Activated CD4-positive, alpha-beta T cell treated with anti-CD3 and anti-CD28 coated beads, Interleukin-10, Interleukin-2, amounts not matched to agents 100 ng/mL and 50 ng/mL, durations not matched to agents 16 hours and 8 hours (primary cell): ENCODE measurements around the gene DYNC1LI2.

ENCODE experiments used
- DNase-seq: peaks from one replicate; pipeline ENCODE4 v3.0.0-alpha.2; 2020

DYNC1LI2 gene

DNA sequence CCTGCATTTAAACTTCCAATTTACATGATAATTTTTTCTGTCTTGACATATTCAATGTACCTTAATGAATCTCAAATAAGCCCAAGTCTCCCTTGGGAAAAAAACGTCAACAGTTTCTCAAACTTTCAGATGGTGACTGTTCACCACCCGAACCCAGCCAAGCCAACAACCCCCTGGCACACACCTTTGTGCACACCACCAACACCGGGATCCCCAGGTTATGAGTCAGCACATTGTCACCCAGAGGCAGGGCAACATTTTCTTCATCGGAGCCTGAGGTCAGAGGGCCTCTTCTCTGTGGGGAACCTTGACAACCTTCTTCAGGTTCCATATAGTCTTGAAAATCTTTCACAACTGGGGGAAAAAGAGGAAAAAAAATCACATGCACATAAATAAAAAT lies 15.5 kb downstream of the DYNC1LI2 start:
- DNase-seq = no peak

DNA sequence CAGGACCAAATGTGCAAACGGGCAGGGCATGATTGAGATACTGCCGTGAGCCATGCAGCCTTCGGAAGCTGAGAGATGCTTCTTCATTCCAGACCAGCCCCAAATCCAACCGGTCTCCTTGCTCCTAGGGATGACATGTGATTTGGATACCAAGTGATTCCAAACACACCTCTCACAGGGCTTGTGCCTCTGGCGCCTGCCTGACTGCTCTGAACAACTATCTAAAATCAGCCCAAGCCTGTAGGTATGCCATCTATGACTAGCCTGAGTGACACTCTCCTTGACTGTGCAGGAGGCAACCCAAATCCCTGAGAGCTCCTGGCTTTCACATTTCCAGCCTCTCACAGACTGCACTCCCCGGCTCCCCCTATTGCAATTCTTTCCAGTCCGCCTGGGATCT lies 20.3 kb downstream of the DYNC1LI2 start:
- no peak for DNase-seq

DNA sequence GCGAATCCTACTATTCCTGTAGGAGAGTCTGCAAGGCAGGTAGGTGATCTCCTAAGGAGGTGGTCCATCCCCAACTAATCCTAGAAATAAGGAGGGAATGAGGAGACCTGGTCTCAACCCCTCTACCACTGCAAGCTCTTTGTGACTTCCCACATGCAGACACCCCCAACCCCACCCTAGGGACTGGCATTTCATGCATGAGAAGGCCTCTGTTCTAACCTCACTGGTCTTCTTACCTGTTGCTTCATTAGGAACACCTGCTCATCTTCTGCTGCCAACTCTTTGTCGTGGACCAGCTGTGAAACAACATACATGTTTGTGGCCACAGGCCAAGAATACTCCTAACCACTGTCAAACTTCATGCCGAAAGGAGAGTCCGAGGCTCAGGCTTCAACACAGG lies 22.6 kb downstream of the DYNC1LI2 start:
- no peak for DNase-seq

DNA sequence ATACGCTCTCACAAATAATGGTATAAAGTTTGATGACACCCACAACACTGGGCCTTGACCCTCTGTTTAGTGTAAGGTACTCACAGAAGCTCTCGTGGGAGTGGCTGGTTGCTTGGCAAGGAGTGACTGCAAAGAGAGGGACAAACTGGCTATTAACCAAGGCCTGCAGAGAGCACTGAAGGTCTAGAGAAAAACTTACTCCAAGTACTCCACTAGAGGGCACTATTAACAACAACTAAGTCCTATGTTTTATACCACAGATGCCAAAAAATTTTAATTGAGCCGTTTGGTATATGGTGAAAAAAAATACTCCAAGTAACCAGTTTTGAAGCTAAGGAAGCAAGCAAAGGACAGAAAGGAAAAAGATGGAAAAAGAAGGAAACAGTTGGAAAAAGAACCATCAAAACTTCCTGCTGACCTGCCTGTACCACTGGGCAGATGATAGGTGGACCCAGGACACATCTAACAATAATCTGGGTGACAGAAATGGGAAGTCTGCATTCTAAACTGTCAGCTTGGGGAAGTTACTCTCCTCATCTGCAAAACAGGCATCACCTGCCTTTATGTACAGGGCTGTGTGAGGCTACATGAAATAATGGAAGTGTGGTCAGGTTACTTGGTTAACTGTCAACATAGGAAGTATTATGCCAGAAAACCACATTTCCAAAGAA lies 23.2 kb downstream of the DYNC1LI2 start:
- DNase-seq = peak; percentile 57

DNA sequence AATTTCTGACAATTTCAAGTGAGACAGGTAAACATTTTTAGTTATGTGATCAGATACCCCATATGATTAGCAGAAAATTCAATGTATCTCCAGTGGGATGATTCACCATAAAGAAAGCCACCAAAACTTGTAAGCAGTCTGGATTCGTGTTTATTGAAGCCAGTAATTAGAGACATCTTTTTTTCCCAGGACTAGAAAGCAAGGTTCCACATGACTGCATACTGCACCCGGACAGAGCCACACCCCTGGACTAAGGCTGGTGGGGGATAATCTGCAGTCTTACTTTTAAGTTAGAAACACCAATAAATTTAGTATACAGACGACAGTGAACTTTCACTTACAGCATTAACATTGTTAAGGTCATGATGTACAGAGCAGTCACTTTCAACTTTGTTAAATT lies 30.6 kb downstream of the DYNC1LI2 start:
- no peak for DNase-seq

DNA sequence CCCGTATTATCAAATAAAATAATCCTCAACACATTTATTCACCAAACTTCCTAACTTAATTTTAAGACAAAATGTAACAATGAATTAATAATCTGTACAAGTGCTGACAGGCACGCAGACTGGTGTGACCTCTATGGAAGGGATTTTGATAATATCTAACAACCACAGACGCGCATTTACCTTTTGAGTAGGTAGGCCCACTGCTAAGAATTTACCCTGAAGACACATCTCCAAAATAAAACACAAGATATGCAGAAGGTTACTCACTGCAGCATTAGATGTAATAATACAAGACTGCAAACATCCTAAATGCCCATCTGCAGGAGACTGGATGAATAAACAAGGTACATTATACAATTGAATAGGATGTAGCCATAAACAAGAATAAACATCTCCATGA lies 32.2 kb downstream of the DYNC1LI2 start:
- no peak for DNase-seq

DNA sequence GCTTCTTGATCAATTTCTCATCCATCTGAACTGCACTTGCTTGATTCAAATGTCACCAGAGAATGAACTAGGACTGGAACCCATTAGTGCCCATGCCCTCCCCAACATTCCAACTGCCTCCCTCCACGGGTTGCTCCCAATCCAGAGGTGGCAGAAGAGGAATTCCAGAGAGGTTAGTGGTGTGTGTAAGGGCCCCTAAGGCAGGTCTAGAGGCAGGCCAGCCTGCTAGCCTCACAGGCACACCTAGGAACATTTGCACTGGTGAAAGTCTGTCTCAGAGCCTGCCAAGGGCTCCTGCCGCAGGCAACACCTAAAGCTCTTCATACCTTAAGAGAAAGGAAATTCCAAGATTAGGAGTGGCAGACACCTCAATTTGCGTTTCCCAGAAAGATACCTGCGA lies 33.6 kb downstream of the DYNC1LI2 start:
- no peak for DNase-seq

DNA sequence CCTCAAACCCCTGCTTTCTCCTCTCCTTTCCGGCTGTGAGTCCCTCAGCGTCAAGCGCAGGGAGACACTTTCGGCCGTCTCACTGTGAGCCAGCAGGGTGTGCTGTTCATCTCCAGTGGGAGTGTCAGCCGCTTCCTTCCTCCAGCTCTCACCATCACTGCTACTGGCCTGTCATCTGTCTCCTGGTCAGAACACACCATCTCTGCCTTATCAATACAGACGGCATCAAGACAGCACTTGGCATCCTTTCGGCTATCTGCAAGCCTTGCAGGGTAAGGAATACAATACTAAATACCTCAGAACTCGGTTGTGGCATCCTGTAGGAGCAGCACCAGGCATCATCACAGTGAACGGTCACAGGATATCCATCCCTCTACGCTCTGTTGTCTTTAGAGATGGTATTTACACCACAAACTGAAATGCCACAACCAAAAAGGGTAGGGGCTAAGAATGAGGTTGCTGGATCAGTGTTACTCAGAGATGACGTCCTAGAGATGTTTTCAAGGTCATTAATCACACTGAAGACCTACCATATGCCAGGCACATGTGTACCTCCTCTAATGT lies 34.2 kb downstream of the DYNC1LI2 start:
- DNase-seq = peak; percentile 39

DNA sequence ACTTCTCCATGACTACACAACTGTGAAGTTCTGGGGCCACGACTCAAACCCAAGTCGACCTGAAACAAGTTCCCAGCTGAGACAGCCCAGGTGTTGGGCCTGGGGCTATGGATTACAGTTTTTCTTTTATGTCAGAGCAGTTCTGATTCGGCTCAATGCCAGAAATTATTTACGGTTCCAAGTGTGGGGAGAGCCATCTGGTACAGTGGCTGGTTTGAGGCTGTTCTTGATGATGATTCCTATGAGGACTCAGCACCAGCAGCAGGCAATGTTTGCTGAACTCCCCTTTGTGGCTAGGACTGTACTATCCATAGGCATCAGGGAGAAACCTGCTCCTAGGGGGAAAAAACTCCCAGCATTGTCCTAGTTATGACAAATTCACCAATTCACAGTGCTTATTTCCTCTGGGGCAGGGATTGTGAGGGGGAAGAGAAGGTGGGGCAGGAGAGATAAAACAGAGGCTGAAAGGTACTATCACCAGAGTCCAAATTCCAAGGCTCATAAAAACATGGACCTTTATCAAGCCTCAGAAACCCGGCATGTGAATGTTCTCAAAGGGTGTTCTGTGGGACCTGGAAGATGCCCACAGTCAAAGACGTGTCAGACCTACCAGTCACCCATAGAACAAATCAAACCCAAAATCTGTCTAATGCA lies 36.6 kb downstream of the DYNC1LI2 start:
- DNase-seq = no peak

DNA sequence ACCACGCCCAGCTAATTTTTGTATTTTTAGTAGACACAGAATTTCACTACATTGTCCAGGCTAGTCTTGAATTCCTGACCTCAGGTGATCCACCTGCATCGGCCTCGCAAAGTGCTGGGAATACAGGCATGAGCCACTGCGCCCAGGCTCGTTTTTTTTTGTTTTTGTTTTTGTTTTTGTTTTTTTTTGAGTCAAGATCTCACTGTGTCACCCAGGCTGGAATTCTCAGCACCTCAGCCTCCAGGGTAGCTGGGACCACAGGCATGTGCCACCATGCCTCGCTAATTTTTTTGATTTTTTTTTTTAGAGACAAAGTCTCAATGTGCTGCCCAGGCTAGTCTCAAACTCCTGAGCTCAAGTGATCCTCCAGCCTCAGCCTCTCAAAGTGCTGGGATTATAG lies 37.3 kb downstream of the DYNC1LI2 start:
- DNase-seq = no peak

DNA sequence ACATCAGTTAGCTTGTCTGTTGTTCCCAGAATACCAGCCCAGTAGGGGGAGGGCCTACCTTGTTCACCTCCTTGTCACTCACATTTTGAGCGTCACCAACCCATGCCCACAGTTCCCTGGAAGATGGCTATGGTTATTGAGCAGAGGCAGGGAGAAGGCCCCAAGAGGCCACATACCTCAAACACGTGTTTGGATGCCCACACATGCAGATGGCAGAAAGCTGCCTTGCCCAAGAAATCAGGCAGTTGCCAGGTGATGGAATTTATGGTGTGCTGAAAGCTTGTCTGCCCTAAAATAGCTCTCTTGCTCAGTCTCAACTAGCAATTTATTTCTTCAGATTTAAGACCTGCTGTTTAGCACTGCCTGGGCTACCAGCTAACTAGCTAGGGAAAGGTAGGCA lies 38.3 kb downstream of the DYNC1LI2 start:
- no peak for DNase-seq

DNA sequence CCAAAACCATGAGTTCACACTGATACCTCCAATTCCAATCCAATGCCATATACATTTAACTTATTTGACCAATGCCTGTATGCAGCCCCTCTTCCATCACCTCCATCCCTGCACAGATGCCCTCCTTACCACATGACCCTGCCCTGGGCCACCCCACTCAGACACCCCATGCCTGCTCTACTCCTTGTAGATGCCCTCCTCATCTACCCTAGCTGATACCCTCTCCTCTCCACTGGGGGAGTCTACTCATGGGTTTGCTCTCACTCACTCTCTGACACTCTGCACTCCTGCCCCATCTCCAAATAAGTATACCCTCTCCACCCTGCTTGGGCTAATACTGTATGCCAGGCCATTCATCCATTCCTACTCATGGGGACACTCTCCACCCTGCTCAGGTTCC lies 38.9 kb downstream of the DYNC1LI2 start:
- no peak for DNase-seq

DNA sequence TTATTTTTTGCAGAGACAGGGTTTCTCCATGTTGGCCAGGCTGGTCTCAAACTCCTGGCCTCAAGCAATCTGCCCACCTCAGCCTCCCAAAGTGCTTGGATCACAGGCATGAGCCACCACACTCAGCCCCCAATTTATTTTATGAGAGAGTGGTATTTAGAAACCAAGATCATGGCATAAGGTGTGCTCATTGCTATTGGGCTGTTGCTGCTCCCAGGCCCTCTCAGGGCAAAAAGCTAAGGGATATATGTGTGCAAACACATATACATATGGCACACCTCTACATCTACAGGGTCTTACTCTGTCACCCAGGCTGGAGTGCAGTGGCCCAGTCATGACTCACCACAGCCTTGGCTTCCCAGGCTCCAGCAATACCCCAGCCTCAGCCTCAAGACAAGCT lies 39.8 kb downstream of the DYNC1LI2 start:
- no peak for DNase-seq

DNA sequence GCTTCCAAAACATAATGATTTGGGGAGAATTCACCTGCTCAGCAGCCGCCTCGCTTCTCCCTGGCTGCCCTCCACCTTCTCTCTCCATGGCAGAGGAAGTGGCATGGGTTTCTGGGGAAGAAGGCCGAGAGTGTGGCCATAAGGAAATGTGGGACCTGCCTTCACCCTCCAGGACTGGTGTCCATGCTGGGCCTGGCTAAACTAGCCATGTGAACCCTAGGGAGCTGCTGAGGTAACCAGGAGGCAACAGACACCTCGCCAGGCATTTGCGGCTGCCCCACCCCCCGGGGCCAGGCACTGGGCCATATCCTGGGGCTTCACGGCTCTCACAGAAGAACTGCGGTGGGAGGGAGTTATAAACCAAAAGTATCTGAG lies 44.9 kb downstream of the DYNC1LI2 start:
- DNase-seq = no peak

DNA sequence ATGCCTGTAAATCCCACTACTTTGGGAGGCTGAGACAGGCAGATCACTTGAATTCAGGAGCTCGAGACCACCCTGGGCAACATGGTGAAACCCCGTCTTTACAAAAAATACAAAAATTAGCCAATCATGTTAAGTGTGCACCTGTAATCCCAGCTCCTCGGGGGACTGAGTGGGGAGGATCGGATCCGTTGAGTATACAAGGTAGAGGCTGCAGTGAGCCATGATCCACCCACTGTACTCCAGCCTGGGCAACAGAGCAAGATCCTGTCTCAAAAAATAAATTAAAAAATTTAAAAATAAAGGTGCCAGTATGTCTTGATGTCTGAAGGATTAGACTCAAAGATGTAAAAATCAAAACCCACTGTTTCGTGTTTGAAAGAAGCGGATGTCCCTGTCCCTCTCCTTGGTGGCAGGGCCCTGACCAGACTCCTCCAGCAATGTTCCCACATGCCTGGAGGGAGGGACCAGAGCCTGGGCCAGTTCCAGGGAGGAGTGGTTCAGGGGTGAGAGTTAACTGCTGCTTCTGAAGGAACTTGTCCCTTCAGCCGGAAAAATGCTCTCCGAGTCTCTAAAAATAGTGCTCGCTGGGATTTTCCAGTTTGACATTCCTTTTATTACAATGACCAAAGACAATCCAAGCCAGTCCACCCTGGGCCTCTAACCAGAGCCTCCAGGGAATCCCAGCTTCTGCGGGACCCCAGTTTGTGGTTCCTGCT lies 45.5 kb downstream of the DYNC1LI2 start:
- DNase-seq = no peak

DNA sequence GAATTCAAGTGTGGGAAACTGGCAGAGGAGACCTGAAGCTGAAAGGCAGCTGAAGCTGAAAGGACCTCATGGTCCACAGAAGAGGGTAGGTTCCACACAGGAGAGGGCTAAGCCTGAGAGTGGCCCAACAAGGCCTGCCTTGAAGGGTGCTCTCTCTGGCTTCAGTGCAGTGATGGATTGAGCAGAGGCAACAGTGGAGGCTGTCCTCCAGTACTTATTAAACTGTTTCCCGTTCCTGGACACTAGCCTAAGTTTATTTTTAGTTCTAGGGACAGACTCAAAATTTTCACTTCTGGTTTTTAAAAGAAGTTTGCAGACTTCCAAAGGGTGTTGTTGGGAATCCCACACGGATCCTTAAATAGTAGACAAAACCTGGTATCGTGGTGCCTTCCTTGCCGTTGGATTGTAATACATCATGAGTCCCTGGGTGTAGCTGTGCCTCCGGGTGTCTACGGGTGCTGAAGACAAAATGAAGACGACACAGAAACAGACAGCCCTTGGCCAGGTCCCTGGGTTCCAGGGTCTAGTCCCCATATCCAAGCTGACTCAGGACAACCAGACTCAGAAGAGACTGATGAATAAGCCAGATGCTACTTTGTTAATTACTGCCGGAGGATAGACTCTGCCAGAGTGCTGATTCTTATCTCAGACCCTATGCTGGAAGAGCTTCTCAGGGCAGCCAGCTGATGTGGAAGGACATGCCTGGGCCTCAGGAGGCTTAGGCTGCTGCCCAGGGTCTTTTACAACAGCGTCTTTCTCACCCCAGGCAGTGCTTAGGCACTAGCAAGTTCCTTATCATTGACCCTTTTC lies 47.8 kb downstream of the DYNC1LI2 start:
- DNase-seq = no peak

DNA sequence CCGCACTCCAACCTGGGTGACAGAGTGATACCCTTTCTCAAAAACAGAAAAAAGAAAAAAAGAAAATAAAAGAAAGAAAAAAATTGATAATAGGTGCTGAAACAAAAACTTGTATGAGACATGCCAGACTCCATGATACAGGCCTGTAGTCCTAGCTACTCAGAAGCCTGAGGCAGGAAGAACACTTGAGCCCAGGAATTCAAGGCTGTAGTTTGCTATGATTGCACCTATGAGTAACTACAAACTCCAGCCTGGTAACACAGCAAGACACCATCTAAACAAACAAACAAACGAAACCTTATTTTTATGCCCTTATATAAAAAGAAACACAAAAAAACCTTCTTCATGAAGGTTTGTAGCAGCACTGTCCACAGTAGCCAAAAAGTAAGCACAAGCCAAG lies 49.9 kb downstream of the DYNC1LI2 start:
- no peak for DNase-seq

DNA sequence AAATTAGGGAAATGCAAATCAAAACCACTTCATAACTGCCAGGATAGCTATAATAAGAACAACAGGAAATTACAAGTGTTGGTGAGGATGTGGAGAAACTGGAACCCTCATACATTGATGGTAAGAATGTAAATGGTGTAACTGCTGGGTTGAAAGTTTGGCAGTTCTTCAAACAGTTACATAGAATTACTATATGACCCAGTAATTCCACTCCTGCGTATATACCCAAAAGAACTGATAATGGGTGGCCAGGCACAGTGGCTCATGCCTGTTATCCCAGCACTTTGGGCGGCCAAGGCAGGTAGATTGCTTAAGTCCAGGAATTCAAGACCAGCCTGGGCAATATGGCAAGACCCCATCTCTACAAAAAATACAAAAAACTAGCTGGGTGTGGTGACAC lies 50.4 kb downstream of the DYNC1LI2 start:
- no peak for DNase-seq

DNA sequence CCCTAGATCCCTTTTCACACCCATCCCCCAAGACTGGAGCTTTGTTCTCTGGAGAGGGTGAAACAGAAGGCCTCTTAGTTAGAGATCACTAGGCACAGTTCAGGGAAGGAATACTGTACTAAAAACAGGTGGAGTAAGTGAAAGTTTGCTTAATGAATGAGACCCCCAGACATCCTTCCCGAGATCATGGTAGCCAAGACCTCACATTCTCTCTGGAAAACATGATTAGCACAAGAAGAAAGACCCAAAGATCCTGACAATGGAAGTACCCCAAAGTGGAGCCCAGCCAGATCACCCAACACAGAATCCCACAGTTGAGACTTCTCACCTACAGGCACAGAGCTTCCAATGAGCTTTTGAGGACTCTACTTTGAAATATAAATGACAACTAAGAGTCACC lies 51.5 kb downstream of the DYNC1LI2 start:
- no peak for DNase-seq

DNA sequence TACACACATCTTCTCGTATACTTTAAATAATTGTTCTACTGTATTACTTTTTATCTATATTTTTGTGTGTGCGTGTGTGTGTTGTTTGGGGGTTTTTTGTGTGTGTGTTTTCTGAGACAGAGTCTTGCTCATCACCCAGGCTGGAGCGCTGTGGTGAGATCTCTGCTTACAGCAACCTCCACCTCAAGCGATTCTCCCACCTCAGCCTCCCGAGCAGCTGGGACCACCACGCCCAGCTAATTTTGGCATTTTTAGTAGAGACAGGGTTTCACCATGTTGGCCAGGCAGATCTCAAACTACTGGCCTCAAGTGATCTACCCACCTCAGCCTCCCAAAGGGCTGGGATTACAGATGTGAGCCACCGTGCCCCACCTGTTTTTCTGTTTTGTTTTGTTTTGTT lies 53.4 kb downstream of the DYNC1LI2 start:
- no peak for DNase-seq

DNA sequence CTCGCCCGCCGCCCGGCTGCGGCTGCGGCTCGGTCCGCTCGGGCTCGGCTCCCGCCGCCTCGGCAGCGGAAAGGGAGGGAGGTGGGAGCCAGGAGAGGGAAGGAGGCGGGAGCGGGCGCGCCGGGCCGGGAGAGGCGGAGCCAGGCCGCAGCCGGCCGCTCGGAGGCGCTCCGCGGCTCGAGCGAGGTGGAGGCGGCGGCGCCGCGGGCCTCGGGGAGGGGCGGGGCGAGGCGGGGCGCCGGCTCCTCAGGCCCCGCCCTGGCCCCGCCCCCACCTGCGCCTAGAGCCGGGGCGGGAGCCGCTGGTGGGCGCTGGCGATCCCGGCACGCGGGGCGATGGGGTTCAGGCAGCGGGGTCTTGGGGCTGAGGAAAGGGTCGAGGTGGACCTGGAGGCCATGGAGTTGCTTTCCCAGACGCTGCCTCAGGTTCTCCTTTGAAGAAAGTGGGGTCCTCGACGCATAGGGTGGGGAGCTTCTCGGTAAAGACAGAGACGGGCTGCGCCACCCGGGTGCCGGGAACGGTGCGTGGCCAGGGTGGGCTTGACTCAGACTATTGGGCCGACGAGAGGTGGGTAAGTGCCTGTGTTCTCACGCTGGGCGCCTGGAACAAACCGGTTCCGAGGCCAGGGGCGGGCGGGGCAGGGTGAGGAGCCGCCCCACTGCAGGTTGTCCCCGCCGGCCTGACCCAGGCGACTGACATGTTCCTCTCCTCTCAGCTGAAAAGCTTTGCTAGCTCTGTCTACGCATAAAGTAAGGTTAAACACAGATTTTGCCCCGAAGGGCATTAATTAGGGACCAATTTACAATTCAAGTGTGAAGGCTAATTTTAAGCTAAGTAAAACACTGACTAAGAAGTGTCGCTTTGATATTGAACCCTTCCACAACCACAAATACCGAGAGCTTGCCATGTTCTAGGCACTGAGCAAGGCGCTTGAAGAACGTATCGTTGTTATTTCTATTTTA lies 54.5 kb downstream of the DYNC1LI2 start, which contains the start of gene CMTM4:
Gene CMTM4, minus strand, starts transcription at position 75 of the 962 bp plus-strand sequence. CDS start 218 bp downstream, outside the sequence.
- DNase-seq = peak; percentile 79
